Muscle layer of colon (tissue), 2 donors: ENCODE data around the gene KMT2C.
"Not testable (repeated sequence)": the region's sequence is repeated elsewhere in the genome, so short reads cannot be mapped to it uniquely, and the experiment has no call there.

Experiments used
- H3K27ac ChIP-seq: one replicate; pipeline ENCODE4 v1.7.0; 2013; ENCODE audit warnings: low read depth, mild to moderate bottlenecking, low read length, moderate library complexity
- H3K27me3 ChIP-seq, 2 donors: one replicate each; pipeline ENCODE4 v1.7.0; 2013; ENCODE audit warnings: low read length in 2 of 2, mild to moderate bottlenecking in 2 of 2; ENCODE audit not compliant: insufficient read depth in 2 of 2, control insufficient read depth in 1 of 2
- H3K36me3 ChIP-seq: one replicate; pipeline ENCODE4 v1.7.0; 2013; ENCODE audit warnings: mild to moderate bottlenecking, low read length; ENCODE audit not compliant: insufficient read depth
- H3K4me1 ChIP-seq: one replicate; pipeline ENCODE4 v1.7.0; 2013; ENCODE audit warnings: mild to moderate bottlenecking, low read length; ENCODE audit not compliant: insufficient read depth
- H3K4me3 ChIP-seq, 2 donors: one replicate each; pipeline ENCODE4 v1.7.0; 2013; ENCODE audit warnings: low read length in 2 of 2, low read depth in 1 of 2, mild to moderate bottlenecking in 1 of 2, moderate library complexity in 1 of 2
- H3K9ac ChIP-seq: one replicate; pipeline ENCODE4 v1.7.0; 2013; ENCODE audit warnings: low read length
- H3K9me3 ChIP-seq: one replicate; pipeline ENCODE4 v1.7.0; 2013; ENCODE audit warnings: mild to moderate bottlenecking, low read length
- donor health status: abdominal sarcoma.
- donor health status: Adenocarcinoma of cecum.

KMT2C gene

DNA sequence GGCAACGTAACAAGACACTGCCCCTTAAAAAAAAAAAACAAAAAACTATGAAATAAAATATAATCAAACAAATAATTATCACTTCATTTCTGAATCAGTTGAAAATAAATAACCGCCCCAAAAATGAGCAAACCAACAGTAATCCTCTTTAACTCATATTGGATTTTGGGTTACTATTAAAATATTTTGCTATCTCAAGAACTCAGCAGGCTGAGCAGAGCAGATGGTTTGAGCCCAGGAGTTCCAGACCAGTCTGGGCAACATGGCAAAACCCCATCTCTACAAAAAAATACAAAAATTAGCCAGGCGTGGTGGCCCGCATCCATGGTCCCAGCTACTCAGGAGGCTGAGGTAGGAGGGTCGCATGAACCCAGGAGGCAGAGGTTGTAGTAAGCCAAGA, 216.2 kb downstream of the KMT2C start:
- not testable (repeated sequence) for H3K27ac ChIP-seq, H3K27me3 ChIP-seq, H3K9ac ChIP-seq, H3K4me1 ChIP-seq, H3K36me3 ChIP-seq, H3K4me3 ChIP-seq, H3K9me3 ChIP-seq

DNA sequence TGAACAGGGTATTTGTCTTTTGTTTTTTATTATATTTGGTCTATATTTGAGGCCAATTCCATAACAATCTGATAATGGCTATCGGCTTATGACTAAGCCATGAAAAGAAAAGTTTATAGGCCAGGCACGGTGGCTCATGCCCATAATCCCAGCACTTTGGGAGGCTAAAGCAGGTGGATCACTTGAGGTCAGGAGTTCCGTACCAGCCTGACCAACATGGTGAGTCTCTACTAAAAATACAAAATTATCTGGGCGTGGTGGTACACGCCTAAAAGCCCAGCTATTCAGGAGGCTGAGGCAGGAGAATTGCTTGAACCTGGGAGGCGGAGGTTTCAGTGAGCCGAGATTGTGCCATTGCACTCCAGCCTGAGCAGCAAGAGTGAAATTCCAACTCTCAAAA, 227.0 kb downstream of the KMT2C start:
- not testable (repeated sequence) for H3K36me3 ChIP-seq, H3K4me1 ChIP-seq, H3K9me3 ChIP-seq, H3K27me3 ChIP-seq, H3K9ac ChIP-seq, H3K4me3 ChIP-seq, H3K27ac ChIP-seq

DNA sequence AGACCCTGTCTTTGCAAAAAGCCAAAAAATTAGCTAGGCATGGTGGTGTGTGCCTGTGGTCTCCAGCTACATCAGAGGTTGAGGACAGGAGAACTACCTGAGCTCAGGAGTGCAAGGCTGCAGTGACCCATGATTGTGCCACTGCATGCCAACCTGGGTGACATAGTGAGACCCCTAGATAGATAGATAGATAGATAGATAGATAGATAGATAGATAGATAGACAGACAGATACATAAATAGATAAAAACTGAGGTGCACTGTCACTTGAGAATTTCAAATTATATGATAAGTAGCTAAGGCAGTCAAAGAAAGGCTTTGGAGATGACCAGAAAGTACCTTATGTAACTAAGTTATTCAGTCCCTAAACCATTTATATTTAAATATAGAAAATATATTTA, 231.4 kb downstream of the KMT2C start:
- not testable (repeated sequence) for H3K9me3 ChIP-seq, H3K27ac ChIP-seq, H3K27me3 ChIP-seq, H3K4me1 ChIP-seq, H3K4me3 ChIP-seq, H3K9ac ChIP-seq
- peaks cover 19% of the 10 kb centered on the region for H3K36me3 ChIP-seq

DNA sequence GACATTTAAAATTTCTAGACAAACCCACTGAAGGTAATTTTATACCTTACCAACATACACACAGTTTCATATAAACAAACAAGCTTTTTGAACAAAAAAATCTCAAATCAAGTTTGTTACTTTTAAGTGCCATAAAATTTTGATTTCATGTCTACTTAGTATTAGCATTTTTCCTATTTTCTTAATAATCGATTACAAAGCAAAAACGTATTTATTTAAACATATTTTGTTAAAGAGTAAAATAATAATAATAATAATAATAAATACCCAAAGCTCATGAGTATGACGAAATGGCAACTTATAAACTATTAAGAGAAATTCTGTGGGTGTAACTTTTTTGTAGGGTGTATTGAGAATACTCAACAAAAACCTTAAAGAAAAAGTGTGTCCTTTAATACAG, 232.7 kb downstream of the KMT2C start:
- Histone ChIP-seq H3K9me3 (no peaks in the 10 kb centered on the region), H3K4me3 (no peak overlapping the region), H3K36me3 (peaks cover 28% of the 10 kb centered on the region), H3K27ac (no peak overlapping the region), H3K27me3 (no peaks in the 10 kb centered on the region), H3K4me1 (no peaks in the 10 kb centered on the region), H3K9ac (no peak overlapping the region)

DNA sequence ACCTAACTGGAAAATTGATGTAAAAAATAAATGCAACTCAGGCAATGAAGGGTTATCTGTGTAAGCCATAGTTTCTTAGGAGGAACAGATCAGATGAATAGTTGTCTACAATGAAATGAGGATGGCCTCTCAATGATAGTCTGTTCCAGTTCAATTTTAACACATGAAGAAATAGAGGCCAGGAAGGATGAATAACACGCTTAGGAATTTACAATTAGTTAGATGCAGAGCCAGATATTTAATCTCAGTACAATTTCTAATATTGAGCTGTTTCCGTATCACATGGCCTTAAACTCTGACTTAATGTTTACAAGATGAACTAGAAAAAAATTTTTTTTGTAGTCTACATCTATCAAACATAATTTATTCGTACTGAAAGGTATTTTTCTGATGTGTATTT, 233.7 kb downstream of the KMT2C start:
- H3K27me3 ChIP-seq = no peaks in the 10 kb centered on the region
- H3K9ac ChIP-seq = no peak overlapping the region
- no peak overlapping the region for H3K27ac ChIP-seq
- no peaks in the 10 kb centered on the region for H3K4me1 ChIP-seq
- no peak overlapping the region for H3K4me3 ChIP-seq
- no peaks in the 10 kb centered on the region for H3K9me3 ChIP-seq
- peaks cover 30% of the 10 kb centered on the region for H3K36me3 ChIP-seq

DNA sequence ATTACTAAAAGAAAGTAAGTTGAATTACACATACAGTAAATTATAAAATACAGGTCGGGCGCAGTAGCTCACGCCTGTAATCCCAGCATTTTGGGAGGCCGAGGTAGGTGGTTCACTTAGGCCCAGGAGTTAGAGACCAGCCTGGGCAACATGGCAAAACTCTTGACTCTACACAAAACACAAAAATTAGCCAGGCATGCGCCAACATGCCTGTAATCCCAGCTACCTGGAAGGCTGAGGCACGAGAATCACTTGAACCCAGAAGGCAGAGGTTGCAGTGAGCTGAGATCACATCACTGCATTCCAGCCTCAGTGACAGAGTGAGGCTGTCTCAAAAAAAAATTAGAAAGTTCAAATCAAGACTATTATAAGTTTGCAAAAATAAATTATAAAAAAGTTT, 235.4 kb downstream of the KMT2C start:
- Histone ChIP-seq H3K36me3 (peaks cover 41% of the 10 kb centered on the region), H3K27me3 (no peaks in the 10 kb centered on the region), H3K4me3 (no peak overlapping the region), H3K9ac (no peak overlapping the region), H3K27ac (no peak overlapping the region), H3K9me3 (no peaks in the 10 kb centered on the region), H3K4me1 (no peaks in the 10 kb centered on the region)

DNA sequence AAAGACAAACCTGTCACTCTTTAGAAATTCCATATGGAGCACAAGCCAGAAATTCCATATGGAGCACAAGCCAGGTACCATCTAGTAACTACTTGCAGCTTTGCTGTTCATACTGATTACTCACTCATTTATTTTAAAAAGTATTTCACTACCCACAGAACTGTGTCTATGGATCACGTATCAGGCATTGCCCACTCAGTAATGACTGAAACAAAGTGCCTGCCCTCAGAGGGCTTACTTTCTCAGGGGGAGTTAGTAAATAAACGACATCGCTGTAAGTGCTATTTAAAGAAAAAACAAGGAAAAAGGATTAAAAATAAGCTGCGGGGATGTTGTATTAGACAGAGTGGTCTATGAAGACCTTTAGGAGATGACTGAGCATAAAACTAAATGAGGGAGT, 239.4 kb downstream of the KMT2C start:
- no peak overlapping the region for H3K27ac ChIP-seq
- no peaks in the 10 kb centered on the region for H3K4me1 ChIP-seq
- H3K27me3 ChIP-seq = no peaks in the 10 kb centered on the region
- no peak overlapping the region for H3K4me3 ChIP-seq
- peaks cover 48% of the 10 kb centered on the region for H3K36me3 ChIP-seq
- no peak overlapping the region for H3K9ac ChIP-seq
- no peaks in the 10 kb centered on the region for H3K9me3 ChIP-seq

DNA sequence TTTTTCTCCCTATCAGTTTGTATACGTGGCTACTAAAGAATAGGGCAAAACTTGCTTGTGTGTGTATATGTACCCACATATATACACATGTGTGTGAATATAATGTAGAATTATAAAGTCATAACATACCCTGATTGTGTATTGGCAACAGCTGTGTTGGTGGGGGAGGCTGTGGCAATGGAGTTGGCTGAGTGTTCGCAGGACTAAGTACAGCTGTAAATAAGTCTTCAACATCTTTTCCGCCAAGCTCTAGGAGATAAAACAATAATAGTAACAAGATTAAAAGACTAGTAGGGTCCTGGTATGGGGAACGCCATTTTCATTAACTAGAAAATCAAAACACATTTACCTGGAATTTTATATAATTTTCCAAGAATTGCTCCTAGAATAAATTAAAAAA, 241.9 kb downstream of the KMT2C start:
- H3K36me3 ChIP-seq = peaks cover 52% of the 10 kb centered on the region
- H3K9ac ChIP-seq = no peak overlapping the region
- H3K4me1 ChIP-seq = no peaks in the 10 kb centered on the region
- H3K9me3 ChIP-seq = no peaks in the 10 kb centered on the region
- H3K27ac ChIP-seq = no peak overlapping the region
- H3K27me3 ChIP-seq = no peaks in the 10 kb centered on the region
- no peak overlapping the region for H3K4me3 ChIP-seq

DNA sequence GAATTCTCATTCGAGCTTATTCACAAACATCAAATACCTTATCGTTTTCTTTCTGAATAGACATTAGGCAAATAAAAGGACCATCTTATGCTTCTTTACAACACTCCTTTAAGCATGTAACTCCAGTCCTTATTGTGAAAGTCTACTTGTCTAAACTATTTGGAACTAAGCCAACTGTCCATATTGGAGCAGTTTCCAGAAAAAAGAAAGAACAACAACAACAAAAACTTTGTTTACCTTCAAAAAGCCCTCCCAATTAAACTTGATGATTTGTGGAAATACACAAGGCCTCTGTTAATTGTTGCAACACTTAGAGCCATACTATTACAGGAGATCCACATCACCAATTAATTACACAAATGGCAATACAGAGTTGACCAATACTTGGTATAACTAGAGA, 246.7 kb downstream of the KMT2C start:
- no peak overlapping the region for H3K27ac ChIP-seq
- no peaks in the 10 kb centered on the region for H3K9me3 ChIP-seq
- no peak overlapping the region for H3K9ac ChIP-seq
- H3K36me3 ChIP-seq = peaks cover 28% of the 10 kb centered on the region
- peaks cover 21% of the 10 kb centered on the region for H3K4me1 ChIP-seq
- H3K4me3 ChIP-seq = no peak overlapping the region
- H3K27me3 ChIP-seq = no peaks in the 10 kb centered on the region

DNA sequence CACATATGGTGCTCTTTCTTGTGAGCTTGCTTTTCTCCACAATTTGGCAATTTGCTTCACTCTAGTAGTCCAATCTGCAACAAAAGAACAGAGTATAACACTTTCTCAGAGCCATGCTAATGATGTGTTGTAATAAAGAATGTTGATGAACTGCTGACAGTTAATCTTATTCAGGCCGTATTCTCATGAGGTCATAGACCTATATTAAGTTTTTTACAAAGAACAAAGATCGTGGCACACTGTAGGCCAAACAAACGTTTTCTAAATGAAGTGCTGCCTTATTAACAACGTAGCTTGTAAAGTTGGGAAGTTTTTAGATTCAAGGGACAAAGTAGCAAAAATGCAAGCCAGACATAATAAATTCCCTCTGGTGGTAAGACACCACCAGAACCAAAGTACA, 250.2 kb downstream of the KMT2C start:
- Histone ChIP-seq H3K36me3 (peaks cover 20% of the 10 kb centered on the region), H3K9me3 (no peaks in the 10 kb centered on the region), H3K27me3 (no peaks in the 10 kb centered on the region), H3K4me1 (peaks cover 21% of the 10 kb centered on the region), H3K9ac (no peak overlapping the region), H3K4me3 (no peak overlapping the region), H3K27ac (no peak overlapping the region)

DNA sequence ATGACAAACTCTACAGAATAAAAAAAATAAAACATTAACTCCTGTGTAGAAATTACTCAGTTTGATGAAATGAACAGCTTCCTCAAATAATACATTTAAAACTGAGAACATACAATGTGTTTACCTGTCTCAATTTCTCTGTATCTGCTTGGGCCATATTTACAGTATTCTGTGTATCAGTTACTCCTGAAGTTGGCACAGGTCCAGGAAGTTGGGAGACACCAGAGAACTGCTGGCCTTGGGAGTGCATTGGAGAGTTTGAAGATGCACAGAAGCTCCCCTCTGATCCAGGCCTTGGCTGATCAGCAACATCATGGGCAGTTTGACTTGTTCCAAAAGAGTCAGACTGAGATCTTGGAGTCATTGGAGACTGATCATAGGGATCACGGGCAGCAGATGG, 255.2 kb downstream of the KMT2C start:
- Histone ChIP-seq H3K4me1 (peaks cover 14% of the 10 kb centered on the region), H3K9ac (no peak overlapping the region), H3K9me3 (no peaks in the 10 kb centered on the region), H3K4me3 (no peak overlapping the region), H3K27ac (no peak overlapping the region), H3K27me3 (no peaks in the 10 kb centered on the region), H3K36me3 (peaks cover 48% of the 10 kb centered on the region)

DNA sequence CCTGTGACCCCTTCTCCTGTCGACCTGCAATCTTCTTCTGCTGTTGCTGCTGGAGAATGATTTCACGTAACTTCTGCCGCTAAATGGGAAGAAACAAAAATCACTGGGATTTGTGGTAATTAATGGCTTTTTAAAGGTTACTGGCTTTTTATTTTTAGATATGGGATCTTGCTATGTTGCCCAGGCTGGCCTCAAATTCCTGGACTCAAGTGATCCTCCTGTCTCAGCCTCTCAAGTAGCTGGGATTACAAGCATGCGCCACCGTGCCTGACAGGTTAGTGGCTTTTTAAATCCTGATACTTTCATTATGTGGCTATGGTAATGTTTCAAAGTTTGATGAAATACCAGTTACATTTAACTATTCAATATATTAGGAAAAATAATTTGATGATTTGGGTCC, 255.8 kb downstream of the KMT2C start:
- peaks cover 48% of the 10 kb centered on the region for H3K36me3 ChIP-seq
- no peak overlapping the region for H3K27ac ChIP-seq
- no peak overlapping the region for H3K9ac ChIP-seq
- H3K4me3 ChIP-seq = no peak overlapping the region
- no peaks in the 10 kb centered on the region for H3K9me3 ChIP-seq
- no peaks in the 10 kb centered on the region for H3K27me3 ChIP-seq
- peaks cover 9% of the 10 kb centered on the region for H3K4me1 ChIP-seq
